CD4-positive, alpha-beta T cell treated with Interleukin-17A for 4 hours (primary cell): ENCODE measurements around the gene MEF2A.
A peak's percentile ranks its signal among the peaks of the same experiment; 100 is the strongest.

Experiments used
- DNase-seq: peaks from one replicate; pipeline ENCODE4 v3.0.0-alpha.2; 2020; ENCODE audit warnings: mixed read lengths

MEF2A gene

GRCh38 chr15:99707473-99708270 lies 141.9 kb downstream of the MEF2A start:
- peak; percentile 42 for DNase-seq

DNA sequence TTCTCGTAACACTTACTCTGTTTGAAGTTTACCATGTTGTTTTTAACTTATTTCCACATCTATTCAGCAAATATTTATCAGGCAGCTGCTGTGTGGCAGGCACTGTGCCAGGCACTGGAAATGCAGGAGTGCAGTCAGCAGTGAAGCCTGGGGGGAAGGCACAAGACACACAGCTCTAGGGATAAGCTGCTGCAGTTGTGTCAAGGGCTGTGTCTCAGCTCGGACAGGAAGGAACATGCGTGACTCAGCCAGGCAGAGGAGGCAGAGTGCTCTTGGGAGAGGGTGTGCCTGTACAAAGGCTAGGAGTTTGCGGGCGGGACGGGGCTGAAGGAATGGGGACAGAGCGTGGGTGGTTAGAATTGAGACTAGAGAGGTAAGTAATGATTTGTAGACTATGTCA lies 142.8 kb downstream of the MEF2A start:
- no peak for DNase-seq

DNA sequence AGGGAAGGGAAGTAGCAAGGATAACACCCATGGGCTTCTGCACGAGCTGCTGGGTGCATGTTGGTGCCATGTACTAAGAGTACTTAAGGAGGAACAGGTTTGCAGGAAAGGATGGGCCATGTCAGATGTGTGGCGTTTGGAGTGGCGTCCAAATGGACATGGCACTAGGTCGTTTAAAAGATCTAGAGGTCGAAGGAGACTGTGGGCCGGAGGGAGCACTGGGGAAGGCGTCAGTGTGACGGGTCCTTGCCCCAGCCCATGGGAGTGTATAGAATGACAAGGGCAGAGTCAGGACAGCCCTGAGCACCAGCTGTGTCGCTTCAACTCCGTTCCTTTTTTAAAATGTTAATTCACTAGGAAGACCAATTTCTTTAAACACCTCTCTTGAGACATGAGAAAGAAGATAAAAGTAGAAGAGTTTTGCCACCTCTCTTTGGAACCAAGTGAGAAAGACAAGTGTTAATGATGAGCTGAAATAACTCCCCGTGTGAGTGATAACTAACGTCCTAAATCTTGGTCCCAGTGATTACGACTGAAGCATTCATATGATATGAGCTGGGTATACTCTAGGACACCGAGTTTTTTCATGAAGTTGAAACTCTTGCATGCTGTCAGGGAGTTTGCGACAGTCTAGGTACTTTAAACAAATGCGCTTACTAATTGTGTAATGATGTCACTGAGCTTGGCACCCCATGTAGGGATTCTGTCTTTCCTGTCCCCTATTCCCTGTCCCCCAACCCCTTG lies 143.6 kb downstream of the MEF2A start:
- DNase-seq, result no peak

GRCh38 chr15:99711625-99712024 lies 145.8 kb downstream of the MEF2A start:
- DNase-seq, result no peak

DNA sequence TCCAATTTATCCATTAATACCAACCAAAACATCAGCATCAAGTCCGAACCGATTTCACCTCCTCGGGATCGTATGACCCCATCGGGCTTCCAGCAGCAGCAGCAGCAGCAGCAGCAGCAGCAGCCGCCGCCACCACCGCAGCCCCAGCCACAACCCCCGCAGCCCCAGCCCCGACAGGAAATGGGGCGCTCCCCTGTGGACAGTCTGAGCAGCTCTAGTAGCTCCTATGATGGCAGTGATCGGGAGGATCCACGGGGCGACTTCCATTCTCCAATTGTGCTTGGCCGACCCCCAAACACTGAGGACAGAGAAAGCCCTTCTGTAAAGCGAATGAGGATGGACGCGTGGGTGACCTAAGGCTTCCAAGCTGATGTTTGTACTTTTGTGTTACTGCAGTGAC lies 146.6 kb downstream of the MEF2A start:
- peak; percentile 21 for DNase-seq

DNA sequence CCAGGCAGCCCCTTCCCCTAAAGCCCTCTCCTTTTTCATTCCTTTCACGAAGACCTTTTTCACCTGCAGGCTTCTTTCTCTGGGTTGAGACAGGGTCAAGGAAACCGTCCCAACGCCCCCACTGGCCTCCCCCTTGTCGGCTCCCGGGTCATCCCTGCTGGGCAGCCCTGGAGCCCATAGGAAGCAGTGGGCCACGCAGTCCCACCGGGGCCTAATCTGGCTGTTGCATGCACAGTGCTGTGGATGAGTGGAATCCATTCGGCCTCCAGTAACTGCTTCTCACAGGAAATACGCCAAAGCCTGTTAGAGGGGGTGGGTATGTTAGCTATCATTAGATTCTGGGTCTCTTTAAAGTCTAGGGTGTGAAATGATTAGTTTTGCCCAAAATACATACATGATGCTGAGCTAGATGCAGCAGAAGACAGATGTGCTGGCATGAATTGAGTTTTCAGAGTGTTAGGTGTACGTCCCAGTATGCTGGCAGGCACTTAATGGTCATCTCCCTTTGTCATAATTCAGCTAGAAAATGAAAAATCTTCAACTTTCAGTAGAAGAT lies 150.8 kb downstream of the MEF2A start:
- DNase-seq, result no peak

DNA sequence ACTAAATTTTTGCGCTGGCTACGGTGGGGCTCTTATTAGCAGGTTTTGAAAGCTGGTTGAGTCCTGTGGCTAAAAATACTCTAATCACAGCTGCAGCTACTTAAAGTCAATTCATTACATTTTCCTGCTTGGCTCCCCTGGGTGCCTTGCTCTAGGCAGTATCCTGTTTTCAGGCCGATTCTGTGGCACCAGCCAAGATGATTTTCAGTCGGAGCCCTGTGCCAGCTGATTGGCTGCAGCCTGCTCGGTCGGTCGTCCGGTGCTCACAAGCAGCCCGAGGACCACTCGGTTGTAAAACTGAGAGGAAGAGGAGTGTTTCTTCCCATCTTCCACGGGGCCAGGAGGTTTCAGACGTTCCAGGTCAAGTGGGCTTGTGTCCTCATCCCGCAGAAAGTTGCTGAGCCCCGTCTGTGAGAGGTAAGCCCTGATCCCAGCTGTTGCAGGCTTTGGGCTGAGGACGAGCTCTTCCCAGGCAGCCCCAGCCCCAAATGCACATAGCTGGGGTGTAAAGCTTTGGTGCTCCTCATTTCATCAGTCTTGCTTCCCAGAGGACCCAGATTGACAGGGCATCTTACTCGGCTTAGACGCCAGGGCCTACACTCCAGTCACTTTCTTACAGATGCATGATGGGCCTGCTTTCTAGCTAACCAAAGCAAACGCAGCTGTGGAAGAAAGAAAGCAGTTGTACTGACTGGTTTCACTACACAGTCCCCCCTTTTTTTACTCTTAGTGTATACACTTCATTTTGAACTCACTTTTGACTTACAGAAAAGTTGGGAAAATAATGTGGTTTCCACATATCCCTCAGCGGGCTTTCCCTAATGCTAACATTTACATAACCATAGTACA lies 151.6 kb downstream of the MEF2A start:
- DNase-seq, result no peak

- no peak for DNase-seq
Measured at GRCh38 chr15:99718421-99718820, 152.6 kb downstream of the MEF2A start.

- no peak for DNase-seq
Measured at GRCh38 chr15:99719096-99719541, 153.3 kb downstream of the MEF2A start.

DNA sequence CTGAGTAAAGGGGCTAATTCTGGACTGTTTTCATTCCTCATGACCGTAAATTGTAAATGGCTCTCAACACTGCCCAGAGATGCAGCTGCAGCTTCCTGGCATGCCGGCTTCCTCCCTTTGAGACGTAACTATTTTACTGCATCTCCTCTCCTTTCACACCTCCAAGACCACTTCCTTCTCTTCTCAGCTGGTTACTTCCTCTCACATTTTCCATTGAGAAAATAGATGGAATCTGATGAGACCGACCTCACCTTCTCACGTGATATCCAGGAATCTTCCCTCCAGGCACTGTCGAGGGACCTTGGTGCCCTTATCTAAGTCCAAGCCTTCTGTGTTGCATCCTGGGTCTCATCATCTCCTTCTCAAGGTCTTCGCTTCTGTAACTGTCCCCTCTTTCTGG lies 154.7 kb downstream of the MEF2A start:
- peak; percentile 32 for DNase-seq

- peak; percentile 24 for DNase-seq
Measured at GRCh38 chr15:99721104-99721778, 155.5 kb downstream of the MEF2A start.

GRCh38 chr15:99721896-99722295 lies 156.1 kb downstream of the MEF2A start:
- DNase-seq, result no peak

DNA sequence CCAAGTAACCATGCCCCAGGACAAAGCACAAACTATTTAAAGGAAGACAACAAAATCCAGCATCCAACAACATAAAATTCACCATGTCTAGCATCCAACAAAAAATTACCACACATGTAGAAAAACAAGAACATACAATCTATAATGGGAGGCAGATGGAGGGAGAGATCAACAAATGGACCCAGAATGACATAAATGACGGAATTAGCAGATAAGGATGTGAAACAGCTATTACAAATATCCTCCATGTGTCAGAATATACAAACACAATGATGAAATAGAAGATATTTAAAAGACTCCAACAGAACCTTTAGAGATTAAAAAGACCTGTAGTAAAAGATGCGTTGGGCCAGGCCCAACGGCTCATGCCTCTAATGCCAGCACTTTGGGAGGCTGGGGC lies 156.6 kb downstream of the MEF2A start:
- no peak for DNase-seq

- DNase-seq, result no peak
Measured at GRCh38 chr15:99726333-99726732, 160.5 kb downstream of the MEF2A start.

DNA sequence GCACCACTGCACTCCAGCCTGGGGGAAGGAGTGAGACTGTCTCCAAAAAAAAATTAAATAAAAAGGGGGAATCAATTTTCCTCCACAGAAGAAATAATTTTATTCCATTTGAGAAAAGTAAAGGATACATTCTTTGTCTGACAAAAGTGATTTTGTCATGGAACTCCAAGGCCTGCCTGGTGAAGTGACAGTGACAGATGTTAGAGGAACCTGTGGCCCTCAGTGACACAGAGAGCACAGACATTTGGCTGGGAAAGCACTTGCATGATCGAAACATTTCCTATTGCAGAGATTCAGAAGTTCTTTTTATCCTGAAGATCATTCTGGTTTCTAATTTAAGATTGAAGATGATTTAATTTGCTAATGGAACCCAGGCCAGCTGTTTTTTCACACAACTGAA lies 161.5 kb downstream of the MEF2A start:
- no peak for DNase-seq

GRCh38 chr15:99727733-99728132 lies 161.9 kb downstream of the MEF2A start:
- no peak for DNase-seq

DNA sequence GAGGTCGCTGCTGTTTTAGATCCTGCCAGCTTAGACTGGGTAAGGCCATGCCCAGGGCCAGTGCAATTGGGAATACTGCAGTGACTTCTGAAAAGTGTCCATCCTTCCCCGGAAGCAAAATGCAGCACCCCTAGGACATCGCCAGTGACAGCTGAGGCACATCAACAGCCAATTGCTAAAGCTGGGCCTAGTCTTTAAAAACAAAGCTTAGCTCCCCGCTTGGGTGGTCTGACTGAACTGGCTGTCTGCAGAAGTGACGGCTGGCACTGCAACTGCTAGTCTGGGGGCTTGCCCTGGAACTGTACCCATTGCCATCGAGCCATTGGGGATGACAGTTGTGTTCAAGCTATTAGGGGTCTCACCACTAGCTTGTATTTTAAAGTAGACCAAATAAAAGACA lies 163.1 kb downstream of the MEF2A start:
- no peak for DNase-seq

DNA sequence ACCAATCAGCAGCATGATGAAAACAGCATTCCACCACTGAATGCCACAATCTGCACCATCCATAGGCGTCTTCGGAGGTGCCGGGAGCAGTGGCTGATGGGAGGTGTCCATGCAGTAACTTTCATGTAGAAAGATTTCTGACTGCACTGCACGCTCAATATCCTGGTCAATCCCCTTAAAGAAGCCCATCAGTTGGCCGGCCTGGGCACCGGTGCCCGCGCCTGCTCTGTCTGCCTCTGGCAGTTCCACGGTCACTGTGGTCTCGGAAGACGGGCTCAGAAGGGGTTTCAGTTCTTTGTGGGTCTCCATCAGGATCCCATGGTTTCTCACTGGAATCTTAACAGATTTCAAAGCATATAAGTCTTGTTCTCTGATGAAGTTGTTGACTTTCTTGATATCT lies 163.5 kb downstream of the MEF2A start:
- DNase-seq, result no peak

- peak; percentile 53 for DNase-seq
Measured at GRCh38 chr15:99729920-99730319, 164.1 kb downstream of the MEF2A start.

DNA sequence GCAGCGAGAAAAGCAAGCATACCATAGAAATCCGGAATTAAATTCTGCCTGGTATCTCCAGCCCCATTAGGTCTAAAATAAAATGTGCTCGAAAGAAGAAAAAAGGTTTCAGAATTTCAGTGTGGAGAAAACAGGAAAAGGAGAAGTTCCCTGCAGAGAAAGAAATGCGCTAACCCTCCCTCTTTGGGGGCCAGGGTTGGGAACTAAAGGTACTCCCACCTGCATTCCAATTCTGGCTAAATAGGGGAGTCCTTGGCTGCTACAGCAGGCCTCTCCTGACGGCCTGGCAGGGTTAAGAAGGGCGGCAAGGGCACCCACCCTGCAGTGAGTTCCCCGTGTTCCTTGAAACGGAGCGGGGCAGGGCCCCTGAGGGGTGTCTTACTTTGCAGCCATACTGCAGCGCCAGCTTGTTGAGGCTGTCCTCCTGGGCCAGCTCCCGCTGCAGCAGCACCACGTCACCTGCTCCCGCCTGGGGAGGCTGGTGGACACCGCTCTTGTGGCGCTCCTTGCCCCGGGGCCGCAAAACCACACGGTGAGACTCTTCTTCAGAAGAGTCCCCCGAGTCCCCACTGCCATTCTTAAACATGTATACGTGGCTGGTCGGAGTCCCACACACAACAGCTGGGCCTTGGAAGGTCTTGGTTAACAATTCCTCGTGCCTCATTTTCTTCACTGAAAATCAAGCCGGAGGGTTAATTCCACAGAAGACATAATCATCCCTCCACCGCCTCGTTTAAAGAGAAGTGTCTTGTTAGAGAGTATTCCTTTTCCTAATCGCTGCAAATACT lies 165.7 kb downstream of the MEF2A start:
- no peak for DNase-seq

- no peak for DNase-seq
Measured at GRCh38 chr15:99732124-99732750, 166.5 kb downstream of the MEF2A start.
